Neural cell (in vitro differentiated cells): ENCODE results near the gene TEAD4. TPM values are rescaled to one million over a fixed set of nuclear protein-coding genes. Genes with fewer than 3 reads are reported as not detected.

Experiments used
- H2AFZ ChIP-seq: fragments of 200-600, 300-800 bp; sonication (generic), shearing (Covaris generic); 2 replicates; pipeline ENCODE4 v1.6.0; 2014; ENCODE audit warnings: low read depth, mild to moderate bottlenecking, antibody characterized with exemption, low read length, moderate library complexity
- H3F3A ChIP-seq: fragments of 200-600 bp; shearing (Covaris generic); 2 replicates; pipeline ENCODE4 v1.6.1; 2016; ENCODE audit warnings: mild to moderate bottlenecking, moderate library complexity, mixed read lengths, antibody characterized with exemption, low read length; ENCODE audit not compliant: insufficient read depth, poor library complexity, severe bottlenecking
- H3K27ac ChIP-seq: fragments of 200-600, 300-800 bp; sonication (generic), shearing (Covaris generic); 2 replicates; pipeline ENCODE4 v1.5.1; 2014; ENCODE audit warnings: mild to moderate bottlenecking, low read length, moderate library complexity
- H3K27me3 ChIP-seq: fragments of 300-800, 200-600 bp; sonication (generic), shearing (Covaris generic); 2 replicates; pipeline ENCODE4 v1.6.0; 2014; ENCODE audit warnings: mild to moderate bottlenecking, low read depth, low read length, moderate library complexity; ENCODE audit not compliant: insufficient read depth
- H3K36me3 ChIP-seq: fragments of 300-800, 200-600 bp; sonication (generic), shearing (Covaris generic); 2 replicates; pipeline ENCODE4 v1.5.1; 2014; ENCODE audit warnings: mild to moderate bottlenecking, antibody characterized with exemption, low read length, moderate library complexity; ENCODE audit not compliant: insufficient read depth
- H3K4me2 ChIP-seq: fragments of 300-800, 200-600 bp; sonication (generic), shearing (Covaris generic); 2 replicates; pipeline ENCODE4 v1.6.0; 2014; ENCODE audit warnings: mild to moderate bottlenecking, low read length
- H3K4me3 ChIP-seq: fragments of 300-800, 200-600 bp; sonication (generic), shearing (Covaris generic); 2 replicates; pipeline ENCODE4 v1.5.1; 2014; ENCODE audit warnings: mild to moderate bottlenecking, low read length, moderate library complexity
- H3K79me2 ChIP-seq: fragments of 200-600 bp; shearing (Covaris generic); replicated peaks from 2 replicates; pipeline ENCODE4 v1.6.0; 2014; ENCODE audit warnings: mild to moderate bottlenecking, low read length, moderate library complexity; ENCODE audit not compliant: insufficient read depth
- H3K9ac ChIP-seq: fragments of 300-800, 200-600 bp; sonication (generic), shearing (Covaris generic); 2 replicates; pipeline ENCODE4 v1.6.1; 2016; ENCODE audit warnings: mild to moderate bottlenecking, low read length, mixed read lengths
- H3K9me2 ChIP-seq: fragments of 200-600 bp; shearing (Covaris generic); 2 replicates; pipeline ENCODE4 v1.6.1; 2016; ENCODE audit warnings: mild to moderate bottlenecking, low read length, mixed read lengths; ENCODE audit not compliant: insufficient read depth
- H3K9me3 ChIP-seq: fragments of 200-600, 300-800 bp; sonication (generic), shearing (Covaris generic); 2 replicates; pipeline ENCODE4 v1.6.1; 2016; ENCODE audit warnings: mild to moderate bottlenecking, mixed run types, low read length, moderate library complexity, mixed read lengths
- H4K20me1 ChIP-seq: fragments of 200-600 bp; shearing (Covaris generic); 2 replicates; pipeline ENCODE4 v1.6.1; 2016; ENCODE audit warnings: mild to moderate bottlenecking, mixed run types; ENCODE audit not compliant: insufficient read depth
- EP300 ChIP-seq: fragments of 450-650 bp; conservative IDR thresholded peaks from 2 replicates; pipeline ENCODE4 v1.6.1; 2014; ENCODE audit warnings: antibody characterized with exemption, mild to moderate bottlenecking, moderate library complexity; ENCODE audit not compliant: poor library complexity, severe bottlenecking
- EZH2 ChIP-seq: fragments of 200-600, 300-800 bp; shearing (Covaris generic), sonication (generic); IDR thresholded peaks from 2 replicates; pipeline ENCODE4 v1.6.1; 2014; ENCODE audit warnings: antibody characterized with exemption, low read length, borderline replicate concordance, mild to moderate bottlenecking; ENCODE audit not compliant: insufficient read depth, poor library complexity, severe bottlenecking
- MXI1 ChIP-seq: fragments of 450-650 bp; conservative IDR thresholded peaks from 2 replicates; pipeline ENCODE4 v1.6.1; 2014; ENCODE audit warnings: antibody characterized with exemption, mild to moderate bottlenecking; ENCODE audit not compliant: poor library complexity, severe bottlenecking
- POLR2AphosphoS5 ChIP-seq: IDR thresholded peaks from 2 replicates; pipeline ENCODE4 v1.6.1; 2012
- RAD21 ChIP-seq: fragments of 450-650 bp; conservative IDR thresholded peaks from 2 replicates; pipeline ENCODE4 v1.6.1; 2014; ENCODE audit warnings: antibody characterized with exemption, mild to moderate bottlenecking, moderate library complexity
- SMC3 ChIP-seq: fragments of 450-650 bp; conservative IDR thresholded peaks from 2 replicates; pipeline ENCODE4 v1.6.1; 2014; ENCODE audit warnings: antibody characterized with exemption, mild to moderate bottlenecking, moderate library complexity; ENCODE audit not compliant: poor library complexity
- TAF1 ChIP-seq: IDR thresholded peaks from 2 replicates; pipeline ENCODE4 v1.6.1; 2012; ENCODE audit warnings: low read depth
- polyA plus RNA-seq: library from polyadenylated mRNA; depleted of rRNA; stranded (reverse); fragments of >200 nt; gene quantifications from 2 replicates; pipeline ENCODE4 v1.2.3, GENCODE V29; 2014
- TF ChIP-seq, protein P1 (sequence below): fragments of 450-650 bp; IDR thresholded peaks from 2 replicates; pipeline ENCODE4 v1.5.1; 2014; ENCODE audit warnings: antibody characterized with exemption, mild to moderate bottlenecking, moderate library complexity; ENCODE audit not compliant: poor library complexity, severe bottlenecking
- TF ChIP-seq, protein P2 (sequence below): IDR thresholded peaks from 2 replicates; pipeline ENCODE4 v1.6.1; 2012; ENCODE audit warnings: borderline replicate concordance

The TEAD4 gene
- polyA plus RNA-seq, 1 donor from 2014 or later = 1.6 TPM

DNA sequence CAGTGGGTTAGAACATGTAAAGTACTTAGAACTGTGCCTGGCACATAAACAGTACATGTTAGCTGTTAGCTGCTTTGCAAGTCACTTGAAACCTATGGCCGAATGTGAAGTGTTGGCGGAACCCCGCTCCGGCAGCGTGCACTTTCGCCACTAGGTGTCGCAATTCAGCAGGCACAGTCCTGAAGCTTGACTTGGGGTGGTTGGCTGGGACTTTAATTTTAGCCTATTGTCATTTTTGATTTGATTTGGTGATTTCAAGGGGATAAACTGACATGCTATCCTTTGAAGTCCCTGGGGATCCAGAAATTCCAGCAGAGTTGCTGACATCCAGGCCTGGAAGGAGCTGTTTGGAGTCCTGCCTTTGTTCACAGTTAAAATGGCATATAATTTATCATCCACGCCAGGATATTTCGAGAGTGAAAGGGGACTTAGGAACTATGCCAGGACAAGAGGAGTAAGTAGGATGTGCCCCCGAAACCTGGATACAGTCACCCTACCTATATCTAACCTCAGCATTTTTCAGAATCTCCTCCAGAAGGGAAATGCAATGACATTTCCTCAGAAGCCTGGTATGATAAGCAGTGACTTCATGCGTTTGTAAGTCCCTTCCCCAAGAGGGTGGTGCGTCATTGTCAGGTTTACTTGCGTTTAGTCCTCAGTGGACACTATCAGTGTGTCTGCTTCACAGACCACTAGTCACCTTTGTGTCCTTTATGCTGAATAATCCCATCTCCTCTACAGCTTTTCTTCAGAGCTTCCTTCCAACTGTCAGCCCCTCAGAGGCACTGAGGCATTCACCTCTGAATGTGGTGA, 114.4 kb downstream of the TEAD4 start:
- no peaks in the 10 kb centered on the region for H4K20me1 ChIP-seq
- no peaks in the 10 kb centered on the region for H3F3A ChIP-seq
- no peaks in the 10 kb centered on the region for H3K9me2 ChIP-seq
- H2AFZ ChIP-seq = no peak overlapping the region
- H3K79me2 ChIP-seq = no peaks in the 10 kb centered on the region
- H3K9ac ChIP-seq = no peak overlapping the region
- no peaks in the 10 kb centered on the region for H3K9me3 ChIP-seq
- no peak for TF ChIP-seq EZH2
- TF ChIP-seq RAD21 = peak; percentile 74
- peak; percentile 77 for TF ChIP-seq SMC3
- TF ChIP-seq, protein P1, sequence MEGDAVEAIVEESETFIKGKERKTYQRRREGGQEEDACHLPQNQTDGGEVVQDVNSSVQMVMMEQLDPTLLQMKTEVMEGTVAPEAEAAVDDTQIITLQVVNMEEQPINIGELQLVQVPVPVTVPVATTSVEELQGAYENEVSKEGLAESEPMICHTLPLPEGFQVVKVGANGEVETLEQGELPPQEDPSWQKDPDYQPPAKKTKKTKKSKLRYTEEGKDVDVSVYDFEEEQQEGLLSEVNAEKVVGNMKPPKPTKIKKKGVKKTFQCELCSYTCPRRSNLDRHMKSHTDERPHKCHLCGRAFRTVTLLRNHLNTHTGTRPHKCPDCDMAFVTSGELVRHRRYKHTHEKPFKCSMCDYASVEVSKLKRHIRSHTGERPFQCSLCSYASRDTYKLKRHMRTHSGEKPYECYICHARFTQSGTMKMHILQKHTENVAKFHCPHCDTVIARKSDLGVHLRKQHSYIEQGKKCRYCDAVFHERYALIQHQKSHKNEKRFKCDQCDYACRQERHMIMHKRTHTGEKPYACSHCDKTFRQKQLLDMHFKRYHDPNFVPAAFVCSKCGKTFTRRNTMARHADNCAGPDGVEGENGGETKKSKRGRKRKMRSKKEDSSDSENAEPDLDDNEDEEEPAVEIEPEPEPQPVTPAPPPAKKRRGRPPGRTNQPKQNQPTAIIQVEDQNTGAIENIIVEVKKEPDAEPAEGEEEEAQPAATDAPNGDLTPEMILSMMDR = peak; percentile 90
- no peak for TF ChIP-seq EP300
- no peak overlapping the region for H3K4me3 ChIP-seq
- no peak overlapping the region for H3K27ac ChIP-seq
- no peaks in the 10 kb centered on the region for H3K36me3 ChIP-seq
- H3K4me2 ChIP-seq = no peak overlapping the region
- H3K27me3 ChIP-seq = no peaks in the 10 kb centered on the region

DNA sequence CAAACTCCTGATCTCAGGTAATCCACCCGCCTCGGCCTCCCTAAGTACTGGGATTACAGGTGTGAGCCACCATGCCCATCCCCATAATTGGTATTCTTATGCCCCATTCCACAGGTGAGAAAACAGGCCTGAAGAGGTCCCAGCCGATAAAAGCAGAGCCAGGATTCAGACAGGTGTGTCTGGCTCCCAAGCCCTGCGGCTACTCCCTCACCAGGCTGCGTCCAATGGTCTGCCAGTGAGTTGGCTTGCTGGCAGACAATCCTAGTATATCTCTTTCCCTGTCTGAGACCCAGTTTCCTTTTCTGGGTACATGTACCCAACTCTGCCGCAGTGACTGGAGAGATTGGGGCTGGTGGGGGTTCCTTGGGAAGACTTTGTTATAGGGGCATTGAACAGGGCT, 116.1 kb downstream of the TEAD4 start:
- no peaks in the 10 kb centered on the region for H3K36me3 ChIP-seq
- H3K9me2 ChIP-seq = no peaks in the 10 kb centered on the region
- no peak overlapping the region for H2AFZ ChIP-seq
- no peaks in the 10 kb centered on the region for H3K27me3 ChIP-seq
- no peaks in the 10 kb centered on the region for H3K79me2 ChIP-seq
- TF ChIP-seq SMC3 (no peak), POLR2AphosphoS5 (no peak), RAD21 (no peak), TAF1 (no peak), EP300 (no peak), MXI1 (no peak), EZH2 (no peak)
- TF ChIP-seq, protein P1 = no peak
- TF ChIP-seq, protein P2, sequence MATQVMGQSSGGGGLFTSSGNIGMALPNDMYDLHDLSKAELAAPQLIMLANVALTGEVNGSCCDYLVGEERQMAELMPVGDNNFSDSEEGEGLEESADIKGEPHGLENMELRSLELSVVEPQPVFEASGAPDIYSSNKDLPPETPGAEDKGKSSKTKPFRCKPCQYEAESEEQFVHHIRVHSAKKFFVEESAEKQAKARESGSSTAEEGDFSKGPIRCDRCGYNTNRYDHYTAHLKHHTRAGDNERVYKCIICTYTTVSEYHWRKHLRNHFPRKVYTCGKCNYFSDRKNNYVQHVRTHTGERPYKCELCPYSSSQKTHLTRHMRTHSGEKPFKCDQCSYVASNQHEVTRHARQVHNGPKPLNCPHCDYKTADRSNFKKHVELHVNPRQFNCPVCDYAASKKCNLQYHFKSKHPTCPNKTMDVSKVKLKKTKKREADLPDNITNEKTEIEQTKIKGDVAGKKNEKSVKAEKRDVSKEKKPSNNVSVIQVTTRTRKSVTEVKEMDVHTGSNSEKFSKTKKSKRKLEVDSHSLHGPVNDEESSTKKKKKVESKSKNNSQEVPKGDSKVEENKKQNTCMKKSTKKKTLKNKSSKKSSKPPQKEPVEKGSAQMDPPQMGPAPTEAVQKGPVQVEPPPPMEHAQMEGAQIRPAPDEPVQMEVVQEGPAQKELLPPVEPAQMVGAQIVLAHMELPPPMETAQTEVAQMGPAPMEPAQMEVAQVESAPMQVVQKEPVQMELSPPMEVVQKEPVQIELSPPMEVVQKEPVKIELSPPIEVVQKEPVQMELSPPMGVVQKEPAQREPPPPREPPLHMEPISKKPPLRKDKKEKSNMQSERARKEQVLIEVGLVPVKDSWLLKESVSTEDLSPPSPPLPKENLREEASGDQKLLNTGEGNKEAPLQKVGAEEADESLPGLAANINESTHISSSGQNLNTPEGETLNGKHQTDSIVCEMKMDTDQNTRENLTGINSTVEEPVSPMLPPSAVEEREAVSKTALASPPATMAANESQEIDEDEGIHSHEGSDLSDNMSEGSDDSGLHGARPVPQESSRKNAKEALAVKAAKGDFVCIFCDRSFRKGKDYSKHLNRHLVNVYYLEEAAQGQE = no peak
- no peaks in the 10 kb centered on the region for H3F3A ChIP-seq
- H4K20me1 ChIP-seq = no peaks in the 10 kb centered on the region
- no peak overlapping the region for H3K9ac ChIP-seq
- H3K4me3 ChIP-seq = no peak overlapping the region
- no peak overlapping the region for H3K4me2 ChIP-seq
- no peaks in the 10 kb centered on the region for H3K9me3 ChIP-seq
- no peak overlapping the region for H3K27ac ChIP-seq
